DMS153 treated with DMSO at 0.1 percent for 48 hours (cell line): ENCODE data around the gene REPIN1.
A peak's percentile ranks its signal among the peaks of the same experiment; 100 is the strongest.

Source experiments
- DNase-seq: peaks from one replicate; lab custom pipeline; 2025; ENCODE audit not compliant: unreplicated experiment; lab: John Stamatoyannopoulos, UW

Gene REPIN1

DNA sequence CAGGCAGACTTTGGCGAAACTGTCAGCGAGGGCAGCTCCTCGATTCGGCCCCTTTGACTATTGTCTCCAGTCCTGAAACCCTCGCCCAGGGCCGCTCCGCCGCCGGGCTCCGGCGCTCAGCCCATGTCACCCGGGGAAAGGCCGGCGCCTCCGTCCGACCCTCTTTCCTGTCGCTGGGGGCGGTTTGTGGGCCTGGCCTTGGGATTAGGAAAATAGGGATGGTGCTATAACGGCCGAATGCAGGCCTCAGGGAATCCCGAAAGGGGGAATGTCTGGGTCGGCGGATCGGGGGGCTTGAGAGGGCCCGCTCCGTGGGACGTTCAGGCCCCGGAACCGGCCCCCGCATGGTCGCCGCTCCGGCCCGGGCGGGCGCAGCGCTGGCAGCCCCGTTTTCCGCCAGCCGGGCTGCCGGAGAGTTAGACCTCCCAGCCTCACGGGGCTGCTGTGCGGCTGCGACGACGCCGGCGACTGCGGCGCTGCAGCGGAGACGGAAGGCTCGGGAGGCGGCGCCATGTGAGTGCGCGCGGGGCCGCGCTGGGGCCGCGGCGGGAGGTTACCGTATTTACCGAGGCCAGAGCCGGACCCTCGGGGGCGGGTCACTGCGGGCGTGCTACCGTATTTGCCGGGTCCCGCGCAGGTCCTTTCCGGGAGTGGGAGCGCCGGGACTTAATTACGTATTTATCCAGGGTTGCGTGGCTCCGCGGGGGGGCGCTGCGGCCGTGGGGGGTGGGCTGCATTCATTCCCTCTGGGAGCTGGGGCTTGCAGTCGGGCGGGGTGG lies 36.4 kb downstream of the REPIN1 start:
- peak; percentile 51 for DNase-seq

DNA sequence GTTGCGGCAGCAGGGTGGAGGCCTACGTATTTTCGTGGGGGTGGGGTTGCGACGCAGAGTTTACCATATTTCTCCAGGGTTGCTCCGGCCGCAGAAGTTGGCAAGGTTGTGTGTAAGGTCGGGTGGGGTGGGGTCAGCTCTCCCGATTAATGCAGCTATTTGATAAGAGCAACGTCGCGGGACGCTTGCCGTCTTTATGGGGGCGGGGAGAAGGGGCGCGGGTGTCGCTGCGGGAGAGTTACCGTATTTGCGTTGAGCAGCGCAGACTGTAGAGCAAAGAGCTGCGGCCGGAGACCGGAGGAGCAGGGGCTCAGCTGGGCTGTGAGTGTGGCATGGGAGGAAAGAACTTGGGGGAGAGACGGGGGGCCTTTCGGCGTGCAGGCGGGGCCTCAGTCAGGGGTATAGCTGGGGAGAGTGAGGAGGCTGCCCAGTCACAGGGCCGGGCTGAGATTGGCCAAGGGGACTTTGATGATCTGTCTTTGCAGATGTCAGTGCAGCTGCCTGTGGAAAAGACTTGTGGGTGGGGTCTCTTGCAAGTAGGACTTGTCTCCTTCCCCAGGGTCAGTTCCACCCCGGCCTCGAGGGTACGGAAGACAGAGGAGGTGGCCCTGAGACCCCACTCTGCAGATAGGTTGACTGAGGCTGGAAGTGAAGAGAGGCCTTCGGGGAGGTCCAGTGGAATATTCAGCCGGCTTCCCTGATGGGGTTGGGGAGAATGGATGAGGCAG lies 37.1 kb downstream of the REPIN1 start:
- DNase-seq: no peak

DNA sequence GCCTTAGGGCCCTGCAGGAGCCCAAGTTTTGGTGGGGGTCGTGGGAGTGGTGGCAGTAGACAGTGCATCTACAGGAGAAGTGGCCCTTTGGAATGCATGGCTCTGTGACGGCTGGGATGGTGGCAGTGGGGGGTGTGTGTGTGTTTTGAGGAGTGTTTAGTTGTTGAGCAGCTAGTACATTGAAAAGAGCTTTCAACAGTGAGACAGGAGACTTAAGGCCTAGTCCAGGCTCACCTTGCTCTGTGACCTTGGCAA lies 37.6 kb downstream of the REPIN1 start:
- no peak for DNase-seq

DNA sequence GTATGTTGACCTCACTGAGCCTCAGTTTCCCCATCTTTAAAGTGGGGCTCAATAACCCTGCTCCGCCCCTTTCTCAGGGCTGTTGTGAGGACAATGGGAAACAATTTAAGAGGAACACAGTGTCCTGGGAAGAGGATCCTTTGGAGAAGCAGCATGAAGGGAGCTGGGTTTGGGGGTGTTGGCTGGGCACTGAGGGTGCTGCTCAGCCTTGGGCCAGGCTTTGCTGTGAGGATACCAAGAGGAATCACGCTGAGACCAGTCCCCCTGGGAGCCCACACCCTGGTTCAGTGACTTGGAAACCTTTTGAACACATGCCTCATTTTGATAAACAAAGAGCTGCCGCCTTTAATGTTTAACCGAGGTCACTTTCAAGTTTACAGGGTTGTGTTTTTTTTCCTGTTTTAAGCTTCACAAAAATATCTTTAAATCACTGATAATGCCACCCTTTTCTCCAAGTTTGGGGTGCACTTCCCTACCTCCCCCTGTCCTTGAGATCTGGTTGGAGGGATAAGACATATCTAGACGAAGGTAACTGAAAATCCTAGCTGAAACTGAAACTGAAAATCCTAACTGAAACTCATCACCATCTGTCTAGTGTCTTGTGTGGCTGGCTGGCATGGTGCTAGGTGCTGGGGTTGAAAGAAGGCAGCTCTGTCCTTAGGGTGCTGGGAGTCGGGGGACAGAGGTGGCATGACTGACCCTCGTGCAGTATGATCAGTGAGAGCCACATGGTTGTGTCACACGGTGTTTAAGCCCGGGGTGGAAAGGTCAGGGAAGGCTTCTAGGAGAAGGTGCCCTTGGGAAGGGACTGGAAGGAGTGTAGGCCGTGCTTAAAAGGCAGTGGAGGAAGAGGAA lies 38.2 kb downstream of the REPIN1 start:
- DNase-seq: no peak

DNA sequence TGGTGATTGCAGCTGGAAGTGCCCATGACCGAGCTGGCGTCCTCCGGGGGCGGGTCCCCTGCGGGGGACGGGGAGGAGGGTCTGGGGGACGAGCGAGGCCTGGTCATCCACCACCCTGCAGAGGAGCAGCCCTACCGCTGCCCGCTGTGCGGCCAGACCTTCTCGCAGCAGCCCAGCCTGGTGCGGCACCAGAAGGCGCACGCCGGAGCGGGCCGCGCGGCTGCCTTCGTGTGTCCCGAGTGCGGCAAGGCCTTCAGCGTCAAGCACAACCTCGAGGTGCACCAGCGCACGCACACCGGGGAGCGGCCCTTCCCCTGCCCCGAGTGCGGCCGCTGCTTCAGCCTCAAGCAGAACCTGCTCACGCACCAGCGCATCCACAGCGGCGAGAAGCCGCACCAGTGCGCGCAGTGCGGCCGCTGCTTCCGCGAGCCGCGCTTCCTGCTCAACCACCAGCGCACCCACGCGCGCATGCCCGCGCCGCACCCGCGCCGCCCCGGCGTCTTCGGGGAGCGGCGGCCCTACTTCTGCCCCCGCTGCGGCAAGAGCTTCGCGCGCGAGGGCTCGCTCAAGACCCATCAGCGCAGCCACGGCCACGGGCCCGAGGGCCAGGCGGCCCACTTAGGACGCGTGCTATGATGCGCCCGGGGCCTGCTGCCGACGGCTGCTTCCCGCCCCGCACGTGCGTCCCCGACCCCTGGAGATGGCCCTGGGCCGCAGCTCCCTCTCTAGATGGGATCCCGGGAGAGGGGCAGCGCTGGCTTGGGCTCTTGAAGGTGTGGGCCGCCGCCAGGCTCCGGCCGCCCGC lies 39.2 kb downstream of the REPIN1 start:
- DNase-seq: no peak

DNA sequence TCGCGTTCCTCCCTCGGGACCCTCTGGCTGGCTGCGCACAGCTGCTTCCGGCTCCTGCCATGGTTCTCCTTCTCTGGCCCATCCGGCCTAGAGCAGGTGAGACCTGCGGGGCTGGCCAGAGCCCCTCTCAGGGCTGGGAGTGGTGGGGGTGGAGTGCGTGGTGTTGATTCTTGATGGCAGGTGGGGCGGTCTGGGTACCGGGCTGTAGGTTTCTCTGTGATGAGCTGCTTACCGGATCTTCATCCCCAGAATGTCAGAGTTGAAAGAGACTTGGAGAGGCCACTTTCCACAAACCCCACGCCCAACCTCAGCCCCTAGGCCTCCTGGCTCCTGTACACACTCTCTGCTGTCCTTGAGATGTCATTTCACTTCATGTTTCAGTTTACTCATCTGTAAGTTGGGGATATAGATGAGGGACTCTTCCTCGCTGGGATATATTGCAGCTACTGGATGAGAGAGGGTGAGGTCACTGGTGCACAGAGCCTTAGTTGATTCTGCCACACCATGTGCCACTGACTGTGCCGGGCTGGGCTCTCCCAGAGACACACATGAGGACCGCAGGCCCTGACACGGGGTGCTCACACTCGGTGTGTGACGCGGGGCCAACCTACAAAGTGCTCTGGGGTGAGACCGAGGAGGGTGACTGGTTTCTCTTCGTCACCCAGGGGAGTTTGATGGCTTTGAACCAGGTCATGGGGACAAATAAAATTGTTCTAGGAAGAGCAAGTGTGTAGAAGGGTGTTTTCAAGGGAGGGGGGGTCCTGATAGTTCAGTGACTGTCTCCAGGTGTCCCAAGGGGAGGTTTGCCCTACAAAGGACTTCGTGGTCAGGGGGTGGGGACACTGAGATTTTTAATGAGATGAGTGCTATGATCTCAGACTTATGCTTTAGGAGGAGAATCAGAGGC lies 40.0 kb downstream of the REPIN1 start:
- no peak for DNase-seq

DNA sequence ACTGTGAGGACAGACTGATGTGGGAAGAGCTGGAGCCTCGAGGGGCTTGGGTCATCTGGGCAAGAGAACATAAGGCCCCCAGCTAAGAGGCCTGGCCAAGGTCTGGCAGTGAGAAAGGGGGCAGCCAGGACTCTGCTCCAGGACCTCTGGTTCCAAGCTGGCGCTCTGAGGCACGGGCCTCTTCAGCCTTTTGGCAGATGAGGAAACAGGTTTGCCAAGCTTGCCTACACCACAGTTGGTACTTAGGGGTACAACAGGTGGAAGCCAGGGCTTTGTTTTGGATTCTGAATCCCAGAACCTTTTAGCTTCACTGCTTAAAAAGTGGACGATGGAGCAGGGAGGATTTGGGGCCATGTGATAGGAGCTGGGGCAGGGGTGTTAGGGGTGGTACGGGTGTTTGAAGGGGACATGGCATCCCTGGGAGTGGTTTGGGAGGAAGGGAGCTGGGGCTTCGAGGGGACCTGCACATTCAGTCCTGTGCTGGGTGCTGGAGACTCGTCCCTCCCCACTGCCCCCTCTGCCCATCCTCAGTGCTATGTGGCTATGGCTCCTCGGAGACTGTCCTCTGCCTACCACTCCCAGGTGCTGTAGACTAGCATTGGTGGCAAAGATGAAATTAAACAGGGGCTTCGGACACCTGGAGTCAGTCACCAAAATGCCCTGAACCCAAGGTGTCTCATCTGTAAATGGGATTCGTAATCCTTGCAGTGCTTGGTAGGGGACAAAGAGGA lies 40.8 kb downstream of the REPIN1 start:
- DNase-seq: no peak

DNA sequence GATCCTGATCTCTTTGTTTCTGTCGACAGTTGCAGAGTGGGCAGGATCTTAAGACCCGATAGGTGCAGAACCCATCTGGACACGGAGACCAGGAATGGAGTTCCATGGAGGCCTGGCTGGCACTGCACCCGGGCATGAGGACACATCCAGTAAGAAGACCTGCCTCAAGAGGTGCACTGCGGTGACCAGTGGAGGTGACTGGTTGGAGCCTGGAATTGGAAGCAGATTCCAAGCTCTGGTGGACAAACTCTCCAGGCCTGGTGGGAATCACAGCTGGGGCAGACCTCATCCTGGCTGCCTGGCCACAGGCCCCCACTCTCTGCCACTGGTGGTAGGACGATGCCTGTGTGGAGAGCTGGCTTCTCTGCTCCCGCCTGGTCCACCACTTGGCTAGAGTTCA lies 41.5 kb downstream of the REPIN1 start:
- no peak for DNase-seq

DNA sequence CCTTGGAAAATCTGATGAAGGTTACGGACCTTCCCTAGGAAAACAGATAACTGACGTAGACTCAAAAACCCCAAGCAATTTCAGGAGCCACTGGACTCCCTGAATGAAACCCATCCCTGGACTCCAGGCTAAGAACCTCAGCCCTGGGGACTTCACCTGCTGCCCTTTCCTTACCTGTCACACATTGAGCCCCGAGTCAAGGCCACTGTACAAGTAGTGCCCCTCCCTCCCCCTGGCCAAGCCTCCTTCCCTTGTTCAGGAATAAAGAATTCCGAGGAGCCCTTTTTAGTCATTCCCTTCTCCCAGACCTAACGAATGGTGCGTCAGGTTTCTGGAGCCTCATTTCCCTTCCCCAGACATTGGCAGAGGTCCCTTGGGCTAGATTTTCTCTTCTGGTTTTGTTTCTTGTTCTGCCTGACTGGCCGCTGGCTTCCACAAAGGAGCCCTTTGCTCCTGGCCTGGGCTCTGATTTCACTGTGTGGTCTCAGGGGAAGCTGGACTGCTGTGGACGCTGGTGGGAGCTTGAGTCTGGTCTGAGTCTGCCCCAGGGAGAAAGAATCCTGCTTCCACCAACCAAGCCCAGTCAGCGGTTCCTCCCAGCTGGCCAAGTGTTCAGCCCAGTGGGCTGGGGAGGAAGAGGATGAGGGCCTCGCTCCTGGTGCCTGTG lies 42.2 kb downstream of the REPIN1 start:
- DNase-seq: no peak

DNA sequence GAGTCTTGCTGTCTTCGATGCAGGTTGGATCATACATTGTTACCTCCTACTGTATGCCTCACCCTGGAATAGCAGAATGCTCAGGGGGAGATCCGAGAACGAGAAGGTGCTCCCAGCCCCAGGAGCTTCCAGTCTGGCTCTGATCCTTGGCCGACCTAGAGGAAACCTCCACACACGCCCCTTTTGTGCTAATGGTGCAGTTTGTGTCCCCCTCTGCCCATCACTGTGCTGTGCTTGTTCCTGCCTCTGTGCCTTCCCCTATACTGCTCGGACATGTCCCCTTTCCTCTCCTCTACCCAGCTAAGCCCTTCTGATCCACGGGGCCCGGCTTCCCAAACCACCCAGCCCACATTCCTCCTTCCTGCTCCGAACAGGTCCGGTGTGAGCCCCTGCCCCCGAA lies 43.0 kb downstream of the REPIN1 start:
- DNase-seq: no peak

DNA sequence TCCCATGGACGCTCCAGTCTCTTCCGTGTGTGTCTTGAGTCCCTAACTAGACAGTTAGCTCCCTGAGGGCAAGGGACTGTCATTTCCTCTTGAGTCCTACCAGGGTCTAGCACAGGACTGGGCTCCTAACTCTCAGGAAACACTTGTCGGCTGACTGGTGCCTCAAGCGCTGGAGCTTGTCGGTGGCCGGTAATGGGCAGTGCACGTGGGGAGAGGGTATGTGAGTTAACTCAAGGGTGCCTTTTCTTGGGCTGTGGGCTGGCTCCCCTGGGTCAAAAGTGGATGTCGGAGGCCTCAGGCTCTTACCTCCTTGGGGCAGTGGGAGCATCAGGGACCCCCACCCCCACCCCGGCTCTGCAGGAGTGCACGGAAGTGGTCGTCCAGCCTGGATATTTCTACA lies 43.4 kb downstream of the REPIN1 start:
- DNase-seq: no peak

DNA sequence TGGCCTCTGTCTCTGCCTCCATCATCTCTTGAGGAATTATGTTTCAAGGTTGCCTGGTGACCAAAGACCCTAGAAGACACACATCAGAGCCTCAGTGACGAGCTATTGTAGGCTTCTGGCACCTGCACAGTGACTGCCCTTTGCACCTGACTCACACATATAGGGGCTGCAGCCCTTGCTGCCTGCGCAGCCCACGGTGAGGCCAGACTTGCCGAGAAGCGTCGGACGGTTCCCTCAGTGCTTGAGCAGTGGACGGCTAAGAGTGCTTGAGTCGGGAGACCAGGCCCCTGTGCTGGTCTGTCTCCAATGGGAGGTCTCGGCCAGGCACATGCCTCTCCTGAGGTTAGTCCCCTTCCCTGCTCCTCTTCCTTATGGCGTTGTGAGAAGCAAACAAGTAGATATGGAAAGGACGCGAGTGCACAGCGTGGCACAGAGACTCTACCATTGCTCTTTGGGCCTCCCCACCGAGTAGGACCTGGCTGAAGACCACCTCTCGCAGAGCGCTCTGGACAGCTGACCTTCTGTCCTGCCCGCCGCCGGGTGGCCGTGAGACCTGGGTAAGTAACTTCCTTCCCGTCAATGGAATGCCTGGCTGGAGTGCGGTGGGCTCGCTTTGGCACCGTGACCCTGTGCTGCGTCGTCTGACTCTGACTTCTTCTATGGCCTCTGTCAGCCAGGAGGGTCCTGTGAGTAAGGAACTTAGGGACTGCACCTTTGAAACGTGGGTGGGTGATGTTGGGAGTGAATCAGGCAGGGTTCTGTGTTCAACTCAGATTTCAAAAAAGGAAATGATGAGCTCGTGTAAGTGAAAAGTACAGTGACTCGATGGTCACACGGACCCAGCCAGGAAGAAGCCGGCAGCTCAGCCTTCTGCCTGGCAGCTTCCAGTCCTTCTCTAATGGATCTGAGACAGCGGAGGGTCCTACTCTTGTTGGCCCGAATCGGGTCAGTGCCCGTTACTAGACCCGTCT lies 44.2 kb downstream of the REPIN1 start:
- DNase-seq: no peak

DNA sequence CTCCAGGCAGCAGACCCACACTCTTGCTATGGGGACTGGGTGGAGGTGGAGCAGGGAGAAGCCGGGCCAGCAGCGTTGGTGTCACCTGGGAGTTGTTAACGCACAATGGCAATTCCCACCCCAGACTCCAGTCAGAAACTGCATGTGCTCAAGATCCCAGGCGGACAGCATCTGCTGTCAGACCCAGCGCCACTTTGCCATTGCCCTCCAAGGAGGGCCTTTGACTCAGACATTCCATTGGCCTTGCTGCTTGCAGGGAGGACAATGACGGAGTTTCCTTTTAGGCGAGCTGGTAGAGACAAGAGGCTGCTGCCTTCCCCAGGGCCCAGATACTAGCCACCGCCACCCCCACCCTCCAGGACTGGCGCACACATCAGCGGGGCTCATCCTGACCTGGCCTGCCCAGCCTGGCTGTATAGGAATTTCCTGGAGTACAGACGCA lies 45.0 kb downstream of the REPIN1 start:
- no peak for DNase-seq

DNA sequence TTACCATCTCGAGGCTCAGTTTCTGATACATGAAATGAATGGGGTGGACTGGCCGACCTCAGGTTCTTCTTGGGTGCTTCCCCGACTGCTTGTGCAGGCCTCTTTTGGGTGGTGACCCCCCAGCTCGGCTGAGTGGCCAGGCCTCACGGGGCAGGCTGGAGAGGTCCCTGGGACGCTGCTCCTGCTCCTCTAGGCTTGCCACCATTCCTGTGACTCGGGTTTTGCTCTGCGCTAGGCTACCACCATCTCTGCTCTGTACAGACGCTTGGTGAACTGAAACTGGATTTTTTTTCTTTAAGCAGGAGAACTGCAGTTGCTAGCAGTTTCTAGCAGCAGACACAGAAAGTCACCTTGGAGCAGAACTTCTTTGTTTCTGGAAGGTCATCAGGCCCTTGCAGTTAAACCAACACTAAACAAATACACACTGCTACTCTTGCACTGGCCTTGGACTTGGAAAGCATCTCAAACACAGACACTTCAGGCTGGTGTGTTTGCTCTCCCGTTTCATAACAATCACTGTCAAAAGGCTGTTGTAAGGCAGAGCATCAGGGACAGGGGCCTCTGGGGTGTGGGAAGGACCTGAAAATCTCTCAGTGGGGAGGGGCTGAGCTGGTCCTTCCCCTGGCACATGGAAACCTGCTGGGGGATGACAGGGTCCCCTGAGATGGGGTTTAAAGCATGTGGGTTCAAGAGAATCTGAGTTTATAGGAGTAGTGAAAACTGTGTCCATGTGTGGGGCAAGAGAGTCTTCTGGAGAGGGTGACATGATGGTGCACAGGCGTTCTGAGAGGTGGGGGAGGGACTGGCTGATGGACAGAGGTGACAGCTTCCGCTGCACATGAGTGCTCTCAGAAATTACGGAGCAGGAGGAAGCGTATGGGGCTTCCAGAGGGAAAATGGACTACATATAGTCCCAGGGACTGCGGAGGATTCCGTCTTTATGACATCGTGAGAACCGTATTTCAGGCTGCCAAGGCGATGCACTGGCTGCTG lies 46.8 kb downstream of the REPIN1 start:
- DNase-seq: no peak

DNA sequence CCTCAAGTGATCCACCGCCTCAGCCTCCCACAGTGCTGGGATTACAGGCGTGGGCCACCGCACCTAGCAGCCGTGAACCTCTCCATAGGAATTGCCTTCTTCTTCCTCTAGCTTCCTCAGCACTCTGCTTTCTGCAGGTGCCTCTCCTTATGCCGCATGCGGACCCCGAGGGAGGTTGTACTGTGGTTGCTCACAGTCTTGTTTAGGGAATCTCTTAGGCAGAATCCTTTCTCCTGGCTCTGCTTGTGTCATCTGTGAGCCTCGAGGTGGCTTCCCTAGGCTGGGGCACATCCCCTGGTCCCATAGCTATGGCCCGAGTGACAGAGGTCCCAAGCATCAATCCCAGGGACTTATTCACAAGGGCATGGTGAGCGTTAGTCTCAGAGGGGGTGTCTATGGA lies 48.6 kb downstream of the REPIN1 start:
- no peak for DNase-seq

DNA sequence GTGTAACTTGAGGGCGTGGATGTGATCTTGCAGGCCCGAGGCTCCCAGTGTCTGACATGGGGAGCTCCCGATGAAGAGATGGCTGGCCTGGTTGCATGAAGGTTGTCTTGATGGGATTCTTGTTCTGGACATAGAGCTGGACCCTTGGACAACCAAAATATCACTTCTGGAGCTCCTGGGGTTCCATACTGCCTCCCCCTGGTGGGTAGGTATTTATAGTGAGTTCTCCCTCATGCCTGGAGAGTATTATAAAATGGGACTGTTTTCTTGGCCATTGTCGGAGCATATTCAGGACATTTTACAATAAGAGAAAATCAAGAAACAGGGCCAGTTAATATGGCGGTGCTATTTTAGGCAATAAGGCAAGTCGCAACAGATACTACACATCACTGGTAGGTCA lies 49.2 kb downstream of the REPIN1 start:
- DNase-seq: no peak

DNA sequence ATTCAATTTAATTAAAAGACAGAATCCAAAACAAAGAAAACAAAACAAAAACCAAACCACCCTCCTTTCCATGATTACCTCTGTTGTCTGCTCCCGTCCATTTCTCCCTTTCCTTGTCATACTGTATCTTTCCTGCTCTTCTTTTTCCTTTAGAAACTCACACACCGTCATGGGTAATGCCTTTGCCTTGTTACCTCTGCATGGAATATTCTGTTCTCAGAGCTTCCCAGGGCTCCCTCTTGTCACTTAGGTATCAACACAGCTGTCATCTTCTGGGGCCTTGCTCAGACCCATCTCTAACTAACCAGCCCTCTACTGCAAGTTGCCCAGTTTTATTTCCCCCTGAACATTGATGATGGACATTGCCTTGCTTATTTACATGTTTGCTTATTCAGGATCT lies 51.6 kb downstream of the REPIN1 start:
- no peak for DNase-seq
